Mesendoderm (in vitro differentiated cells): Measurements from ENCODE around the gene DFFA.
"Not testable (repeated sequence)": the region's sequence is repeated elsewhere in the genome, so short reads cannot be mapped to it uniquely, and the experiment has no call there.

ENCODE experiments used
- DNase-seq: peaks from one replicate; pipeline ENCODE4 v3.0.0; 2013
- H2AK5ac ChIP-seq: 2 replicates; pipeline ENCODE4 v1.6.1; 2013; ENCODE audit warnings: low read length, inconsistent platforms
- H2BK120ac ChIP-seq: 2 replicates; pipeline ENCODE4 v1.6.1; 2013; ENCODE audit warnings: low read depth, mild to moderate bottlenecking, low read length, moderate library complexity, mixed read lengths
- H2BK15ac ChIP-seq: replicated peaks from 2 replicates; pipeline ENCODE4 v1.6.1; 2013; ENCODE audit warnings: low read depth, mild to moderate bottlenecking, moderate library complexity
- H2BK5ac ChIP-seq: 2 replicates; pipeline ENCODE4 v1.6.1; 2013; ENCODE audit warnings: low read length, inconsistent platforms
- H3K18ac ChIP-seq: 2 replicates; pipeline ENCODE4 v1.6.1; 2013; ENCODE audit warnings: mild to moderate bottlenecking, low read length, mixed read lengths
- H3K23ac ChIP-seq: one replicate; pipeline ENCODE4 v1.6.1; 2013; ENCODE audit warnings: low read length
- H3K27ac ChIP-seq: 2 replicates; pipeline ENCODE4 v1.5.1; 2013; ENCODE audit warnings: low read depth, mild to moderate bottlenecking, inconsistent platforms, low read length, moderate library complexity
- H3K27me3 ChIP-seq: 2 replicates; pipeline ENCODE4 v1.6.1; 2013; ENCODE audit warnings: low read length, control low read depth, mild to moderate bottlenecking, inconsistent platforms; ENCODE audit not compliant: insufficient read depth, poor library complexity
- H3K36me3 ChIP-seq: 2 replicates; pipeline ENCODE4 v1.6.1; 2013; ENCODE audit warnings: low read length, inconsistent platforms; ENCODE audit not compliant: control insufficient read depth, insufficient read depth
- H3K4ac ChIP-seq: one replicate; pipeline ENCODE4 v1.6.1; 2013; ENCODE audit warnings: low read depth, mild to moderate bottlenecking, low read length, moderate library complexity
- H3K4me1 ChIP-seq: 2 replicates; pipeline ENCODE4 v1.6.1; 2013; ENCODE audit warnings: low read depth, low read length, inconsistent platforms; ENCODE audit not compliant: control insufficient read depth
- H3K4me2 ChIP-seq: 2 replicates; pipeline ENCODE4 v1.6.1; 2013; ENCODE audit warnings: low read length
- H3K4me3 ChIP-seq: 2 replicates; pipeline ENCODE4 v1.5.1; 2013; ENCODE audit warnings: mild to moderate bottlenecking, low read length
- H3K56ac ChIP-seq: one replicate; pipeline ENCODE4 v1.6.1; 2013; ENCODE audit warnings: low read length
- H3K79me1 ChIP-seq: 2 replicates; pipeline ENCODE4 v1.6.1; 2013; ENCODE audit warnings: low read length, inconsistent platforms
- H3K79me2 ChIP-seq: 2 replicates; pipeline ENCODE4 v1.6.1; 2013; ENCODE audit warnings: mild to moderate bottlenecking, low read length; ENCODE audit not compliant: control insufficient read depth, insufficient read depth
- H3K9ac ChIP-seq: 2 replicates; pipeline ENCODE4 v1.6.1; 2013; ENCODE audit warnings: low read length, inconsistent platforms
- H4K5ac ChIP-seq: one replicate; pipeline ENCODE4 v1.6.1; 2013; ENCODE audit warnings: low read length
- H4K8ac ChIP-seq: one replicate; pipeline ENCODE4 v1.6.1; 2013; ENCODE audit warnings: low read depth, mild to moderate bottlenecking, control low read depth, low read length, moderate library complexity
- WGBS: extraction: QIAGEN DNeasy Blood & Tissue Kit; methylation state at CpG from one replicate; pipeline ENCODE4 v1.1.7; 2013; ENCODE audit warnings: low lambda C conversion rate, missing lambda C conversion rate; ENCODE audit not compliant: insufficient coverage; ENCODE audit errors: extremely low coverage; 5-methylcytosine and 5-hydroxymethylcytosine counted together

DFFA gene

GRCh38 chr1:10507111-10507879 is 35.0 kb upstream of the DFFA start:
- Histone ChIP-seq H2BK120ac (no peak overlapping the region), H3K18ac (no peak overlapping the region), H3K4me1 (no peaks in the 10 kb centered on the region), H2BK15ac (no peak overlapping the region), H4K8ac (no peak overlapping the region), H3K9ac (no peak overlapping the region), H3K27me3 (no peaks in the 10 kb centered on the region), H3K4me2 (no peak overlapping the region), H3K27ac (no peak overlapping the region), H3K4ac (no peak overlapping the region), H3K36me3 (no peaks in the 10 kb centered on the region), H3K79me2 (peaks cover 10% of the 10 kb centered on the region), H2AK5ac (no peak overlapping the region), H3K23ac (no peak overlapping the region), H3K56ac (no peak overlapping the region), H3K79me1 (peaks cover 13% of the 10 kb centered on the region), H3K4me3 (no peak overlapping the region), H4K5ac (no peak overlapping the region), H2BK5ac (no peak overlapping the region)
- peak; percentile 83 for DNase-seq
- no CpG with 5 or more reads among the region's 17 CpGs for WGBS

GRCh38 chr1:10506677-10507047 is 34.3 kb upstream of the DFFA start:
- WGBS = no CpG with 5 or more reads among the region's 4 CpGs
- H4K5ac ChIP-seq = no peak overlapping the region
- H3K27ac ChIP-seq = no peak overlapping the region

GRCh38 chr1:10506046-10506676 is 33.8 kb upstream of the DFFA start:
- H2BK5ac ChIP-seq, H4K8ac ChIP-seq, H3K4ac ChIP-seq, H3K23ac ChIP-seq, H3K18ac ChIP-seq, H2AK5ac ChIP-seq, H3K4me2 ChIP-seq, H2BK15ac ChIP-seq, H3K27ac ChIP-seq, H3K56ac ChIP-seq, H3K36me3 ChIP-seq, DNase-seq, H2BK120ac ChIP-seq, H3K4me3 ChIP-seq, H4K5ac ChIP-seq, H3K79me2 ChIP-seq, H3K4me1 ChIP-seq, H3K9ac ChIP-seq, H3K27me3 ChIP-seq: not testable (repeated sequence)
- H3K79me1 ChIP-seq = peaks cover 10% of the 10 kb centered on the region
- no CpG with 5 or more reads among the region's 12 CpGs for WGBS

More at GRCh38 chr1:10506677-10507047, 34.3 kb upstream of the DFFA start:
- Histone ChIP-seq H3K4me1 (no peaks in the 10 kb centered on the region), H3K23ac (no peak overlapping the region), H3K36me3 (no peaks in the 10 kb centered on the region), H2AK5ac (no peak overlapping the region), H3K27me3 (no peaks in the 10 kb centered on the region), H3K79me2 (peaks cover 12% of the 10 kb centered on the region), H3K79me1 (peaks cover 13% of the 10 kb centered on the region), H2BK15ac (no peak overlapping the region), H3K9ac (no peak overlapping the region), H2BK120ac (no peak overlapping the region), H3K18ac (no peak overlapping the region), H3K56ac (no peak overlapping the region), H3K4me3 (no peak overlapping the region), H2BK5ac (no peak overlapping the region), H4K8ac (no peak overlapping the region), H3K4ac (no peak overlapping the region), H3K4me2 (no peak overlapping the region)
- DNase-seq = no peak

- Histone ChIP-seq H3K79me1 (no peaks in the 10 kb centered on the region), H2BK5ac (no peak overlapping the region), H3K27ac (no peak overlapping the region), H3K9ac (no peak overlapping the region), H3K4me2 (no peak overlapping the region), H3K4me3 (no peak overlapping the region), H4K8ac (no peak overlapping the region), H3K18ac (no peak overlapping the region), H4K5ac (no peak overlapping the region), H2BK120ac (no peak overlapping the region), H3K4ac (no peak overlapping the region), H2AK5ac (no peak overlapping the region), H3K4me1 (no peaks in the 10 kb centered on the region), H3K23ac (no peak overlapping the region), H3K79me2 (peaks cover 4% of the 10 kb centered on the region), H2BK15ac (no peak overlapping the region), H3K36me3 (no peaks in the 10 kb centered on the region), H3K56ac (no peak overlapping the region), H3K27me3 (no peaks in the 10 kb centered on the region)
- no peak for DNase-seq
- no CpG with 5 or more reads among the region's 5 CpGs for WGBS
Measured at GRCh38 chr1:10504249-10504648, 31.9 kb upstream of the DFFA start.

GRCh38 chr1:10502206-10502605 is 29.9 kb upstream of the DFFA start:
- Histone ChIP-seq H3K4me1 (no peaks in the 10 kb centered on the region), H3K56ac (no peak overlapping the region), H3K79me1 (peaks cover 2% of the 10 kb centered on the region), H3K4ac (no peak overlapping the region), H2AK5ac (no peak overlapping the region), H2BK15ac (no peak overlapping the region), H3K4me2 (no peak overlapping the region), H3K27me3 (no peaks in the 10 kb centered on the region), H4K5ac (no peak overlapping the region), H3K23ac (no peak overlapping the region), H2BK5ac (no peak overlapping the region), H3K27ac (no peak overlapping the region), H3K18ac (no peak overlapping the region), H3K4me3 (no peak overlapping the region), H3K9ac (no peak overlapping the region), H3K36me3 (peaks cover 2% of the 10 kb centered on the region), H4K8ac (no peak overlapping the region), H2BK120ac (no peak overlapping the region), H3K79me2 (peaks cover 4% of the 10 kb centered on the region)
- DNase-seq = no peak
- no CpG with 5 or more reads among the region's 5 CpGs for WGBS
